ENCODE results near the gene RAB42.
"Not testable (repeated sequence)": the region's sequence is repeated elsewhere in the genome, so short reads cannot be mapped to it uniquely, and the experiment has no call there.

The RAB42 gene

DNA sequence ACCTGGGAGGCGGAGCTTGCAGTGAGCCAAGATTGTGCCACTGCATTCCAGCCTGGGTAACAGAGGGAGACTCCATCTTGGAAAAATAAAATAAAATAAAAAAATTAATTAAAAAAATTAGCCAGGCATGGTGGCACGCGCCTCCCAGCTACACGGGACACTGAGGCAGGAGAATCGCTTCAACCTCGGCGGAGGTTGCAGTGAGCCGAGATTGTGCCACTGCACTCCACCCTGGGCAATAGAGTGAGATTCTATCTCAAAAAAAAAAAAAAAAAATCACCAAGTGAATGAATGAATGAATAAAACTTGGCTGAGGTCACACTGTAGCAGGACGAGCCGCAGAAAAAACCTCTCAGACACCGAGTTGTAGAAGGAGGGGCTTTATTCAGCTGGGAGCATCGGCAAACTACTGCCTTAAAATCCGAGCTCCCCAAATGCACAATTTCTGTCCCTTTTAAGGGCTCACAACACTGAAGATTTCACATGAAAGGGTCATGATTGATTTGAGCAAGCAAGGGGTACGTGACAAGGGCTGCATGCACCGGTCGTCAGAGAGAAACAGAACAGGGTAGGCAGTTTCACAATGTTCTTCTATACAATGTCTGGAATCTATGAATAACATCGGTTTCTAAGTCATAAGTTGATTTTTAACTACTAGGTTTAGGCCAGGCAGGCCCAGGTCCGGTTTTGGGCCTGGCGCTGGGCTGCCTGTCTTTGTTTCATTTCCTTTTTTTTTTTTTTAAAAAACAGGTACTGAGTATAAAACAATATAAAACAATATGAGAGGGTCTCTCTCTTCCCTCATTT lies 5.3 kb upstream of the RAB42 start:
- not testable (repeated sequence) for DNase-seq

DNA sequence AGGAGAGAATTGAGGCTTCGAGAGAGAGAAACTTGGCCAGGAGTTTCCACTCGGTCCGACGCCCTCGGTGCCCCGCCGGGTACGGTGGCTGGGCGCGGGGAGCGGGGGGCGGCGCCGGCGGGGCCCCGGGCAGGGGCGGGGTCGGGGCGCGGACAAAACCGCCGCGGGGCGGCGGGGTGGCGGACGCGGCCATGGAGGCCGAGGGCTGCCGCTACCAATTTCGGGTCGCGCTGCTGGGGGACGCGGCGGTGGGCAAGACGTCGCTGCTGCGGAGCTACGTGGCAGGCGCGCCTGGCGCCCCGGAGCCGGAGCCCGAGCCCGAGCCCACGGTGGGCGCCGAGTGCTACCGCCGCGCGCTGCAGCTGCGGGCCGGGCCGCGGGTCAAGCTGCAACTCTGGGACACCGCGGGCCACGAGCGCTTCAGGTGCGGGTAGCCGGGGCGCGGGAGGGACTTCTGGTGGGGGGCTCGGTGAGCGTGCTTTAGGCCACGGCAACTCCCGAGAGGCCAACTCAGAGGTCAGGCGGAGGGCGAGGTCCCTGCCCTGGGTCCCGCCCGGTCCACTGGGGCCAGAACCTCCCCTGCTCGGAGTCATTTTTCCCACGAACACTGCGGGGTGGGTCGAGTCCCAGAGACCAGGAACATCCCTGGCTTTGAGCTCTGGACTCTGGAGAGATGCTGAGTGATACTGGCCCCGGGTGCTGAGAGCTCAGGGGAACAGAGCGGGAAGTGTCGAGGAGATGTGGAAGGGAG lies 431 bp downstream of the RAB42 start:
- DNase-seq, result no peak

DNA sequence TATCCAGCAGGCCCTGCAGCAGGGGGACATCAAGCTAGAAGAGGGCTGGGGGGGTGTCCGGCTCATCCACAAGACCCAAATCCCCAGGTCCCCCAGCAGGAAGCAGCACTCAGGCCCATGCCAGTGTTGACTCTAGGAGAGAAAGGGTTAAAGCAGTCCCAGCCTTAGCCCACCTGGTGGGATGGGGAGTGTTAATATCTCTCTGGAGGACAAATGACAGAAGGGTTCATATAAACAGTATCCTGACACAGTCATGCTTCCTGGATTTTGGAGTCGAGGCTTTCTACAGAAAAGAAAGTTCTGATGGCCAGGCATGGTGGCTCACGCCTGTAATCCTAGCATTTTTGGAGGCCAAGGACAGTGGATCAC lies 1.9 kb downstream of the RAB42 start:
- DNase-seq, result not testable (repeated sequence)

DNA sequence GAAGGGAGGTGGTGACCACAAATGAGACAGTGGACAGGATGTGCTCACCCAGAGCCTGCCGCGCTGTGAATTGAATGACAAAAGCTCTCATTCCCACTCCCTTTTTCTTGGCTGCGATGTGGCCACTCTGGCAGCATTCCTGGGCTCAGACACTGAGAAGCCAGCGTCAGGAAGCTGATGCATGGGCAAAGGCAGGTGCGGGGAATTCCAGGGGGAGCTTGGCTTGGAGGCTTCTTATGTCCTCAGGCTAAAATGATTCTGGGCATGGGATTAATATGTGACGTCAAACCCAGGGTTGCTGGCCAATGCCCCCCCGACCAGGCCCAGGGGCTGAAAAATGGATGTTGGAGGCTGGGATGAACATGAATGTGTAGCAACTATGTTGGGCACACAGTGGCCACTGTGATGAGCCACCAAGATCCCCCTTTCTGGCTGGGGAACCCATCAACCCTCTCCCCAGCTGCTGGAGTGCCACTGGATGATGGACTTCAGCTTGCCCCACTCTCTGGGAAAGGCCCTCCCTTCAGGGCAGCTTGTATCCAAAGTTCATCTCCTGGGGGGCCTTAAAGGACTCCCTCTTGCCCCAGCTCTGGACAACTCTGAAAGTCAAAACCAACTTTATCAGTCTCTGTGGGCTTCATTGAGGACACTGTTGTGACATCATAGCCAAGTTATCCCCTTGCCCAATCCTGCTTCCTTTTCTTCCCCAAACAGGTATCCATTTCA lies 2.8 kb downstream of the RAB42 start:
- not testable (repeated sequence) for DNase-seq

DNA sequence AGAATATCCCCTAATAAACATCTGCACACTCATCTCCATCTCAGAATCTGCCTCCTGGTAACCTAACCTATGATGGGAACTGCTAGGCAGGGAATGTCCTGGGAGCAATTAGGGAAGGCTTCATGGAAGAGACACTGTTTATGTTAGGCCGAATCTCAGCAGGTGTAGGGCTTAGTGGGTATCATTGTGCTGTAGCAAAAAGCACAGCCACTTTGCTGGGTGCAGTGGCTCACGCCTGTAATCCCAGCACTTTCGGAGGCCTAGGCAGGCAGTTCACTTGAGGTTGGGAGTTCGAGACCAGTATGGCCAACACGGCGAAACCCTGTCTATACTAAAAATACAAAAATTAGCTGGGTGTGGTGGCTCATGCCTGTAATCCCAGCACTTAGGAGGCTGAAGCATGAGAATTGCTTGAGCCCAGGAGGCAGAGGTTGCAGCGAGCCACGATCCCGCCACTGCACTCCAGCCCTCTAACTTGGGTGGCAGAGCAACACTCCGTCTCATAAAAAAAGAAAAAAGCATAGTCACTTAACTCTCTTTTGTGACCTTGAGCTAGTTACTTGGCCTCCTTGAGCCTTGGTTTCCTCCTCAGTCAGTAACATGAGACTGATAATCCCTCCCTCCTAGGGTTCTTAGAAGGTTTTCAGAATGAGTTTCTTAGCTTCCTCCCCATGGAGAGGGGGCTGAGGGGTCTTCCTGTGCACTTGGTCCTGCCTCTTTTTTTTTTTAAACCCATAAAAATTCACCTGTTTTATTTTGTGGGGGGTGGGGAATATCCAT lies 3.5 kb downstream of the RAB42 start:
- no peak for DNase-seq

DNA sequence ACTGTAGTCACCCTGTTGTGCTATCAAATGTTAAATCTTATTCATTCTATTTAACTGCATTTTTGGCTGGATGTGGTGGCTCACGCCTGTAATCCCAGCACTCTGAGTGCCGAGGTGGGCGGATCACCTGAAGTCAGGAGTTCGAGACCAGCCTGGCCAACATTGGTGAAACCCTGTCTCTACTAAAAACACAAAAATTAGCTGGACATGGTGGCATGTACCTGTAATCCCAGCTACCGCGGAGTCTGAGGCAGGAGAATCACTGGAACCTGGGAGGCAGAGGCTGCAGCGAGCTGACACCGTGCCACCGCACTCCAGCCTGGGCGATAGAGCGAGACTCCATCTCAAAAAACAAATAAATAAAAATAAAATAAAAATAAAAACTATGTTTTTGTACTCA lies 4.2 kb downstream of the RAB42 start:
- DNase-seq, result not testable (repeated sequence)

DNA sequence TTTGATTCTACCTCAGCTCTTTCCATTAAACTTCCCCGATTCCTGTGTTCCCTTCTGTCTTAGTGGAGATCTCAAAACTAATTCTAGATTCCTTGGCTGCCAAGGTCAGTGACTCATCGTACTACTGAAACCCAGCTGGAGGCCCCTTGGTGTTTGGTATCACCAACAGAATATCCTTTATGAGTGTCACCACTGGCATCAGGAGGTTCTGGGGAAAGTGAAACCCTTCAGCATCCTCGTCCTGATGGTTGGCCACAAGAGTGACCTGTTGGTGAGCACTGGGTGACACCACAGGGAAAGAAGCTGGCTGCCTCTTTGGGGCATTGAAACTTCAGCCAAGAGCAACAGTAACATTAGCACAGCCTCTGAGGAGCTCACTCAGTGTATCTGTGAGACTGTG lies 9.6 kb downstream of the RAB42 start:
- peak; percentile 85 for DNase-seq

DNA sequence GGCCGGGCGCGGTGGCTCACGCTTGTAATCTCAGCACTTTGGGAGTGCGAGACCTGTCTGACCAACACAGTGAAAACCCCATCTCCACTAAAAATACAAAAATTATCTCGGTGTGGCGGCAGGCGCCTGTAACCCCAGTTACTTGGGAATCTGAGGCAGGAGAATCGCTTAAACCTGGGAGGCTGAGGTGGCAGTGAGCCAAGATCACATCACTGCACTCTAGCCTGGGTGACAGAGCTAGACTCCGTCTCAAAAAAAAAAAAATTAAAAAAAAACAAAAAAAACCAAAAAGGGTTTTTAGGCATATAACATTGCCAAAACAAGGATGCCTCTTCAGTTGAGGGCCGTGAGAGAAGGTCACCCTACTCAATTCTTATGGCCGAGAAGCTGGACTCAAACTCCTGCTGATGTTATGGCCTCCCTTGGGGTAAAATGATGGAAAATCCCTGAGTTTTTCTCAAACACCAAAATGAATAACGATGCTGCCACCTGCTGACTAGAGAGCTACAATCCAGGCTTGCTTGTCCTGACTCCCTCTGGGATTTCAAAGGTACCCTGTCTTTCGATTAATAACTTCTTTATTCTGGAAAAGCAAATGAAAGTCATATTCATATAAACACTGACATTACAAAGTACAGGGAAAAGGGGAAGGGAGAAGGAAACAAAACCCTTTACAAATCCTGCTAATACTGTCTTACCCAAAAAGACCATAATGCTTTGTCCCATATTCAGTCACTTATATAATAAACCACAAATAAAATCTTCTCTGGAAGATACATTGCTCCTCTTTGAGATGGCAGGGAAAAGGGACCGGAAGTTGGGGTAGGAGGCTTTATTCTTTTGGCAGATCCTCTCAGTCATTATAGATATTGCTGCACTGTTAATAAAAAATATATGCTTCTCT lies 10.7 kb downstream of the RAB42 start:
- peak; percentile 76 for DNase-seq

DNA sequence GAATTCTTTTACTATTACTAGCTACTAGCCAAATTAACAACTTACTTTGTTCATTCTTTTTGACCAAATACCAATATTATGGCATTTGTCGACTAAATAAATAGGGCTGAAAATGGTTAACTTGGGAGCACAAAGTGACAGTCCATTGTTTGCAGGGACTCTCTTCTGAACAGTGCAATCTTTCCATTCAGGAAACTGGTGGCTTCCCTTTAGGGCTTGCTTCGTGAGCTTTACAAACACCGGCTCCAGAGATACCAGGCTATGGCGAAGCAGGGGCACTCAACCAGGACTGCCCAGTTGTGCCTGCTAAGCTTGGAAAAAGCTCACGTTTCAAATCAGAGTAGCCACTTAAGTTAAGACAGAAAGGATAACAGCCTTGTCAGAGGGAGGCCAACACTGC lies 12.3 kb downstream of the RAB42 start:
- DNase-seq, result no peak

DNA sequence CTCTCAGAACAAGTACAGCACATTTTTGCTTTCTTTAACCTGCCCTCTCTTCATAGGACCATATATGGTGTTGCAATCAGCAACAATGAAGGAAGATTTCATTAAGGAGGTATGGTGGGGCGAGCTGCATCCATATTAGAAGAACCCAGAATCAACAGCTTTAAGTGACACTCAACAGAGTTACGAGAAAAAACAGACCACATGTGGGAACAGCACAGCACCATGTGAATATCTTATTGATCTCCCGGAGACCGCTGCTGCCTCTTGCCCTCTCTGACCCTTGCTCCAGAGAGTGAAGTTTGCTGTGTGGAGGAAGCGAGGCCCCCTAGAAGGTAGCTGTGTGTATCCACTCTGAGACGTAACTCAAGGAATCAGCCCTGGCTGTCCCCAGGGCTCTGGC lies 12.9 kb downstream of the RAB42 start:
- no peak for DNase-seq

DNA sequence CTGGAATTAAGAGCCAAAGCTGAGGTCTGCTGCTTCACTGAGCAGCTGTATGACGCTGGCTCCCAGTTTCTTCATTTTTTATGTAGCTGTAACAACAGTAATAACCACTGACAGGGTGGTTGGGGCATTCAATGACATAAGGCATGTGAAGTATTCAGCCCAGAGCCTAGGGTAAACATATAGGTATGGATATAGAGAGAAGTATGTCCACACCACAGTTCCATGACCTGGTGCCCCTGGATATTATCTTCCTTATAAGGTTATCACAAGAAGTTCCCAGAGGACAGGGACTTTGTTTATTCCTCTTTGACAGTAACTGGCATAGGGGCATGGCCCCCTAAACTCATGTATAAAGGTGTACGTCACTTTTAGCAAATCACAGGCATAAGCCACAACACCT lies 14.7 kb downstream of the RAB42 start:
- DNase-seq, result no peak

DNA sequence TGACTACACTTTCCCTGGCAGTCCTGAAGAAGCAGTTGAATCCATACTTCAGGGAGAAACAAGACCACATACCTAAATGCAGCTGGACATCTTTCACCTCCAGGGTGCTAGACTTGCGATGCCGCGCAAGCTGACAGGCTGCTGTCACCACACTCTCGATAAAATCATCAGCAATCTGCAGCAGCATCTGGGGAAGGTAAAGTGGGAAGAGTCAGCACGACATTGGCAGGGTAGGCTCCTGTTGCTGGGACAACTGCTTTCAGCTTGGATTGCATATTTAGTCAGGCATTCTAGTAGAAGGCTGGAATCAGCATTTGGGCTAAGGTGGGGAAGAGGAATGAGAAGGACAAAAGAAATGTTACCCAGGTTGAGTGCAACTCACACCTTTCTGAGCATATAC lies 21.1 kb downstream of the RAB42 start:
- DNase-seq, result no peak

DNA sequence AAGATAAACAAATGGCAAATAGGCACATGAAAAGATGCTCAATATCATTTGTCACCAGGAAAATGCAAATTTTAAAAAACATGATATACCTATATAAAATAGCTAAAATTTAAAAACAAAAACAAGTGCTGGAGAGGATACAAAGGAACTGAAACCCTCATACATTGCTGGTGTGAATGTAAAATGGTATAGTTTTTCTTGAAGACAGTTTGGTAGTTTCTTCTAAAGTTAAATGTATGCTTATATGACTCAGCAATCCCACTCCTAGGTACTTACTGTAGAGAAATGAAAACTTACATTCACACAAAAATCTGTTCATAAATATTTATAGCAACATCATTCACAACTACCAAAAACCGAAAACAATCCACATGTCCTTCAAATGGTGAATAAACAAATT lies 39.6 kb downstream of the RAB42 start:
- DNase-seq, result no peak

DNA sequence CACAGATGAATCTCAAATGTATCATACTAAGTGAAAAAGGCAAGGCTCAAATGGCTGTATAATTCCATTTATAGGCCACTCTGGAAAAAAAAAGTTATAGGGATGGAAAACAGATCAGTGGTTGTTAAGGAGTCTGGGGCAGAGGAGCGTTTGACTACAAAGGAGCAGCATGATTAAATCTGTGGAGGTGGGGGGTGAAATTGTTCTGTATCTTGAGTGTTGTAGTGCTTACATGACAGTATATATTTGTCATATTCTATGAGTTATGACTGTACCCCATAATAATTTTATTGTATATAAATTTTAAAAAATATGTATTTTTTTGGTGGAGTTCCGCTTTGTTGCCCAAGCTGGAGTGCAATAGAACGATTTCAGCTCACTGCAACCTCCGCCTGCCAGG lies 40.5 kb downstream of the RAB42 start:
- DNase-seq, result no peak

DNA sequence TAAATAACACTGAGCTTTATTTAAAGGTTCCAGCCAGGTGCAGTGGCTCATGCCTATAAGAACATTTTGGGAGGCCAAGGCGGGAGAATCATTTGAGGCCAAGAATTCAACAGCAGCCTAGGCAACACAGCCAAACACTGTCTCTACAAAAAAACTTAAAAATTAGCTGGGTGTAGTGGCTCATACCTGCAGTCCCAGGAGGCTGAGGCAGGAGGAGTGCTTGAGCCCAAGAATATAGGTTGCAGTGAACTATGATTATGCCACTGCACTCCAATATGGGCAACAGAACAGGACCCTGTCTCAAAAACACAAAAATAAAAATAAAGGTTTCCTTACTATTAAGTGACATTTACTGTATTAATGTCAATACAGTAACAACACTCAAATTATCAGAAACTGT lies 48.7 kb downstream of the RAB42 start:
- peak; percentile 5 for DNase-seq

DNA sequence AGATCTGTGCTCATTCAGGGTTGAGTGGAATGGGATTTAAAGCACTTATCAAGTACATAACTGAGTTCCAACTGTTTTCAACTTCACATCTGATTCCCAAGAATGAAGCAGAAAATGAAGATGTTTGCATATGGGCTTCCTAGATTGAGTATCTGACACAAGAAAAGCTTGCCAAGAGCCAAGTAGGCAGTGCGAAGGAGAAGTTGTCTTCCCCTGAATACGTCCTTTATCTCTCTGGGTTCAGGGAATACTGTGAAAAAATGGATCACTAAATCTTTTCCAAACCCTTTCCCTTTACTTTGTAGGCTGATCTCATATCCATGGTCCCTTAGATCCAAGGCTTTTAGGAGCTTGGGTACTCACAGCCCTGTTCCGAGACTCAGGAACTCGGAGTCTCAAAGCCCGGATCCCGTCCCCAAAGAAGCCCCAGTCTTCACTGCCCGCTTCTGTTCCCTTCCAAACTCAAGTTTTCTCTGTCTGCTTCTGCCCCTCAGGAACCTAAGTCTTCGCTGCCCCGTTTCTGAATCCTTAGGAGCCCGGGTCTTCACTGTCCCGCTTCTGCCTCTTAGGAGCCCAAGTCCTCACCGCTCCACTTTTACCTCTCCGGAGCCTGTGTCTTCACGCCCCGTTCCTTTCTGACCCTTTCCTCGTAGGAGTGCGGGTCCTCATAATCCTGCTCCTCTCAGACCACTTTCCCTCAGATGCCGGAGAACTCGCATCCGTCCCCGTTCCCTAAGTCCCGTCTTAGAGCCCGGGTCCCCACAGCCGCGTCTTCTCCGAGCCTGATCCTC lies 50.2 kb downstream of the RAB42 start:
- peak; percentile 5 for DNase-seq

DNA sequence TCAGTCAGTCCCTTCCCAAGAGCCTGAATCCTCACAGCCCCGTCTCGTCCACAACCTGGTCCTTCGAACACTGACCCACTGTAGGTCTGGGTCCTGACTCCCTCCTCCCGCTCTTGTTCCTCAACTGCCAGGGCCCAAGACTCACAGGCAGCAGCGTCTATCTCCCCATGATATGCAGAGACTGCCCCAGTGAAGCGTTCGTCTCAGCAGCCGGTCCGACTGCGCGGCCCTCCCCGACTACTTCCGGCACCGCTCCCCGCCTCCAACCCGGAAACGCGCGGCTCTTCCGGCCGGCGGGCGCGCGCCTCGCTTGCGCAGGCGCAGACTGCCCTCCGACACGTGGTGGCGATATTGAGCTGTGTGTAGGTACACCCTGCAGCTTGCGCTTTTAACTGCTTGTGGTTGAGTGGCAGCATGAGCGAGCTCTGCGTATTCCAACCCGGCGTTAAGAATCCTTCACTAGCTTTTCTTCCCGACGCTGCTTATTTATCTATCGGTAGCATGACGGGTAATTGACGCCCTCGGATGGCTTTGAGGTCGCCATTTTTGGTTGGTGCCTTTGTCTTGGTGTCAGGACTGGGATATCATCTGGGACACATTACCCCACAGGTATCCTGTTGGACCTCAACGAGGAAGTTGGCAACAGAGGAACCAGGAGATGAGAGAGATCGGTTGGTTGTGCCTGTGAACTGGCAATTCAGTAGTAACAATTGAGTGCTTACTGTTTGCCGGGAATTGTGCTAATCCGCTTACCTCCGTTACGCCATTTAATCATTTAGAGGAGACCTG lies 51.0 kb downstream of the RAB42 start, which contains the start of gene TAF12:
Gene TAF12, minus strand, starts transcription at position 221 of the 789 bp plus-strand sequence. CDS start 20,986 bp downstream, outside the sequence.
- peak; percentile 96 for DNase-seq

DNA sequence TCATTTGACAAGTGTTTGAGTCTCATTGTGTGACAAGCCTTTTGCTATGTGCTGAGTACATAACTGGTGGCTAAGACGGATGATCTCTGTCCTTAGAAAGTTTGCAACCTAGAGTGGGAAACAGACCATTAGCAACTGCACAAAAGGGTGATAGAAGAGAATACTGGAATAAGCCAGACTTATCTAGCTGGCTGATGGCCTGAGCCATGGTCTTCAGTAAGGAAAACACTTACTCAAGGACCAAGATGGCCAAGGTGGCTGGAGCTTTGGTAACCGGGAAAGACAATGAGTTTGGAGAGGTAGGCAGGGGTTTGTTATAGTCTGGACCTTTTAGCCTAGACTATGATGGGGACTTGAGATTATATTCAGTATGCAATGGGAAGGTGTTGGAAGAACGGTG lies 52.4 kb downstream of the RAB42 start:
- DNase-seq, result no peak
